ENCODE data around the gene GAS2L1.

The GAS2L1 gene

GRCh38 chr22:29328566-29329500, 22.4 kb downstream of the GAS2L1 start:
- DNase-seq = no peak

DNA sequence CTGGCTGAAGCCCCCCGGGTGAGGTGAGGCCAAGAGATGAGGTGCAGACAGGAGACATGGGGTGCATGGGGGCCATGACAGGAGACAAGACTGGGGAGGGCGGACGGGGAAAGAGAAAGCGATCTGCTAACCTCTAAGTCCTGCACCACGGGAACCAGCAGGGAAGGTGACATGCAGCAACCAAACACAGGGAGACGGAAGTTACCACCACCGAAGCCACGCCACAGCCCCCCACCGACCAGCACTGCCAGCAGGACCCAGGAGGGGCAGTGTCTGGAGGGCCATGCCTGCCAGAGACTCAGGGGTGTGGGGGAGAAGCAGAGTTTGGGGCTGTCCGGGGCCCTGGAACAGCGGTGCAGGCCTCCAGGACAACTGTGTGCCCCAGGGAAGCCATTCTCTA, 23.1 kb downstream of the GAS2L1 start:
- DNase-seq = no peak

GRCh38 chr22:29330291-29330690, 23.8 kb downstream of the GAS2L1 start:
- no peak for DNase-seq

DNA sequence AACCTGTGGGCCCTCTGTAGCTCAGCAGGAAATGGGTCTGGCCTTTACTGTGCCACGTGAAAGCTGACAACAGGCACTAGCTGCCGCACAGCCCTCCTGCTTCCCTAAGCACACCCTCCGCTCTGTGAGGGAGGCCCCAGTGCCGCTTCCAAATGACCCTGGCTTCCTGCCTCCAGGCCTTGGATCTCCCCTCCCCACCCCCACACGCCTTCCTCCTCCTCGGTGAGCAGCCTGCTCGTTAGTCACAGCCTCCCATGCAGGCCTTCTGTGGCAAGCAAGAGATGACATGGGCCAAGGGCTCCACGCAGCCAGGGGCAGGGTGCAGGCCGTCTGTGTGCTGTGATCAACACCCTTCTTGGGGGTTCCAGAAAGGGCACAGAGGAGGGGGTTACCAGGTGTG, 24.3 kb downstream of the GAS2L1 start:
- DNase-seq = peak; percentile 26

DNA sequence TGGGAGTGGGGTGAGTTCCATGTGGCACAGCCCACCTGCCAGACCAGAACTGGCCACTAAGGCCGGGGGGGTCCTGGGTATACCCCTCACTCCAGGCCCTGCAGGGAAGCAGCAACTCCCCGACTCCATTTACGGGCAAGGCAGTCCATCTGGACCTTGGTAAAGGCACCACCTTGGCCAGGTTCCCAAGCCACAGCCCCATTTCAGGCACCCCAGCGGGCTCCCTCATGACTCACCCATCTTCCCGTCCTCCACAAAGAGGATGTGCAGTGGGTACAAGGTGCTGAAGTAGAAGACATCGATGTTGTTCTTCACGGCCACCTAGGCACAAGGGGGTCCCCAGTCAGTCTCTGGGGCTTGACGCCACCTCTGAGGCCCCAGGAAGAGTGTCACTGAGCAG, 24.8 kb downstream of the GAS2L1 start:
- no peak for DNase-seq

- DNase-seq = no peak
Measured at GRCh38 chr22:29331658-29332300, 25.3 kb downstream of the GAS2L1 start.

GRCh38 chr22:29332886-29333496, 26.5 kb downstream of the GAS2L1 start:
- no peak for DNase-seq

DNA sequence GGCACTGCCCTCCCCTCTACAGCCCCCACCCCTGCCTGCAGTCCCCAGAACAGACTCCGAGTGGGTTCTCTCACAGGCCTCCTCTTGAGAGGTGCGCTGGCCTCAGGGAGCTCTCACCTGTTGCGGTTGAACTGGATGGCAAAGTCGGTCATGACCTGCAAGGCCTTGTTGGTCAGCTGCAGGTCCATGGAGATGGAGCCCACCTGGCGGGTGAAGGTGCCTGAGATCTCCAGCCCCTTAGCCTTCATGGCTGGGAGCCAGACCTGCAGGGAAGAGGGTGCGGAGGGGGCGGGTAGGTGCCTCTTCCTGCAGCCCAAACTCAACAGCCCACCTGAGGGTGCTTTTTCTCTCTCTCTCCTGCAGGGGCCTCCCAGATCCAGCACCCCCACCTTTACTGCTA, 27.7 kb downstream of the GAS2L1 start:
- DNase-seq = no peak

DNA sequence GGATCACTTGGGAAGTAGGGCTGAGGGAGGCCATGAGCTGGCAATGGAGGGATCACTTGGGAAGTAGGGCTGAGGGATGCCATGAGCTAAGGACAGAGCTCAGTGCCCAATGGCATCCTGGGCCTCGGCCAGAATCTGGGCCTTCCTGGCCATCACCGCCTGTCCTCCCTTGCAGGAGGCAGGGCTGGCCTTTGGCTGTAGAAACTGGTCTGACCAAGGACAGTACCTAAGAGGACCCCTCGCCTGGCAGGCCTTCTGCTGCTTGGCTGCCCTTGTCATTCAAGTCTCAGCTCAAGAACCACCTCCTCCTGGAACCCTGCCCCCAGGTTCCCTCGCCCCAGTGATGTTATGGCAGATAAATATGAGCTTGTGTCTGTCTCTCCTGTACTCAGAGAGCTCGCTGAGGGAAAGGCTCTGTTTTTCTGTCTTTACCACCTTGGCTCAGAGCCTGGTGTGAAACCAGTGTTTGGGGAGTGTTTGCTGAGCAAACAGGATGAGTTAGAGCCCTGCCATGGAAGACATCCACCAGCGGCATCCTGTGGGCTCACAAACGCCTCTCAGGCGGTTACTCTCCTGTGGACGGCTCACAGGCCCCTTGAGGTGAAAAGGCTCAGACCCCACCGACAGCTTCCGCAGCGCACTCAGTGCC, 28.4 kb downstream of the GAS2L1 start:
- no peak for DNase-seq

GRCh38 chr22:29335656-29336055, 29.2 kb downstream of the GAS2L1 start:
- DNase-seq = no peak

DNA sequence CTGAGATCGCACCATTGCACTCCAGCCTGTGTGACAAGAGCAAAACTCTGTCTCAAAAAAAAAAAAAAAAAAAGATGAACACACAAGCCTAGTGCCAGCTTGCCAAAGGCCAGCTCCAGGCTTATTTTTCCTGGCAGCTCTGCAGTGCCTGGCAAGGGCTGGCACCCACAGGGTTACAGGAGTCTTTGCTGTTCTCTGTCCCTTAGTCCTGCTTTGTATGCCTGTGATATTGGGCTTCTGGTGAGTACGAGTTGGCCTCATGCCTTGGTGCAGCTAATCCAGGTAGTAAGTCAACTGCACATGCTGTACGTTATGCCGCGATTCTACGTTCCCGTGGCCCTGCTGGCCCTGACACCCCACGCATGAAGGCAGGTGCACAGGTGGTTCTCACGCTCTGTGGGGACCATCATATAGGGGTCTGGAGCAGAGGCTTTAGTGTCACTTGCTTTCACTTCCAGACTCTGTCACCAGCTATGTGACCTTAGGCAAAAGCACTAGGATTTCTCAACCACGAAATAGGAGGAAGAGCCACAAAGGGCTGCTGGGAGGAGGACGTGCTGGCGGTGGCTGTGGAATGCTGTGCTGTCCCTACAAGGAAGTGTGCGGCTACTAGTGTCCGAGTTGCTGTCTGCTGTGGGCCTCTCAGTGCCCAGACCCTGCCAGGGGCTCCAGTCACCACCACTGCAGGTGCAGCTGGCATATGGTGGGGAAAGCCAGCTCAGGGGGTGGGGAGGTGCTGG, 30.5 kb downstream of the GAS2L1 start:
- no peak for DNase-seq

DNA sequence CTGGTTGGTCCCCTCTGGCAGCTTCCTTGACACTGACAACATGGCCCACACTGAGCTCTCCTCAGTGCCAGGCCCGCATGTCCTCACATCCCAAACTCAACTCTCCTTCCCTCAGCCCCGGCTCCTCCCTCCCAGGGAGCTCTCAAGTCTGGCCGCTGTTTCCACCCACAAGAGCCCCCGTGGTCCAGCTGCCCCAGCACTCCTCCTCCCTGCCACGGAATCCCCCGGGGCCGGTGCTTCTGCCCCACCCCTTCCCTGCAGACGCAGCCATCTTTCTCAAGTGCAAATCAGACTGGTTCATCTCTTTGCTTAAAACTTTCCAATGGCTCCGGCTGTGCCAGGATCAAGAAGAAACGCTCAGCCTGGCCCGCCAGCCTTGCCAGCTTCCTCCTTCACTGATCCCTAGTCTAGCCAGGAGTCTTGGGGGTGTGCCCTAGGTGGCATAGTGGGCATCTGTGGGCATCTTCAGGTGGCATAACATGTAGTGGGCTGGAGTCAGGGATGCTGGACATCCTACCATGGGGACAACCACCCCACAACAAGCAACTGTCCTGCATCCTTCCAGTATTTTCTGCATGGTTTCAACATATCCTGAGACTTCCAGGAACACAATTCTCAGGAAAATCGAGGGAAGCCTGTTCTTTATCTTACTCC, 31.3 kb downstream of the GAS2L1 start:
- no peak for DNase-seq

DNA sequence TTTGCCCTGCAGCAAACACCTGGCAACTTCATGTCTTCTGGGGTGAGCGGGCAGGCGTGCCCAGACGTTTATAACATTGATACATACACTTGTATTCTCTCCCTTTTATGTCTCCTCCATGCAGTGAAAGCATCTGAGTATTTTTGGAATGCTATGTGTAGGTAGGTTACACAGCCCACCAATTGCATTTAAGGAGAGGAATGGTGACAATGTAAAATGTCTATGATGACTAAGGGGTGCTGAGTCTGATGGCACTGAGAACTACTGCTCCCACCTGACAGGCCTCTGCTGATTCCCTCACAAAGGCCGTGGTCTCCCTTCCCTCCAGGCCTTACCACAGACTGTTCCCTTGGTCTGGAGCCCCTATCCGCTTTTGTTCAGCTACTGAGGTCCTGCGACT, 31.9 kb downstream of the GAS2L1 start:
- no peak for DNase-seq

- no peak for DNase-seq
Measured at GRCh38 chr22:29339381-29340235, 33.2 kb downstream of the GAS2L1 start.

GRCh38 chr22:29340566-29340965, 34.1 kb downstream of the GAS2L1 start:
- DNase-seq = no peak

DNA sequence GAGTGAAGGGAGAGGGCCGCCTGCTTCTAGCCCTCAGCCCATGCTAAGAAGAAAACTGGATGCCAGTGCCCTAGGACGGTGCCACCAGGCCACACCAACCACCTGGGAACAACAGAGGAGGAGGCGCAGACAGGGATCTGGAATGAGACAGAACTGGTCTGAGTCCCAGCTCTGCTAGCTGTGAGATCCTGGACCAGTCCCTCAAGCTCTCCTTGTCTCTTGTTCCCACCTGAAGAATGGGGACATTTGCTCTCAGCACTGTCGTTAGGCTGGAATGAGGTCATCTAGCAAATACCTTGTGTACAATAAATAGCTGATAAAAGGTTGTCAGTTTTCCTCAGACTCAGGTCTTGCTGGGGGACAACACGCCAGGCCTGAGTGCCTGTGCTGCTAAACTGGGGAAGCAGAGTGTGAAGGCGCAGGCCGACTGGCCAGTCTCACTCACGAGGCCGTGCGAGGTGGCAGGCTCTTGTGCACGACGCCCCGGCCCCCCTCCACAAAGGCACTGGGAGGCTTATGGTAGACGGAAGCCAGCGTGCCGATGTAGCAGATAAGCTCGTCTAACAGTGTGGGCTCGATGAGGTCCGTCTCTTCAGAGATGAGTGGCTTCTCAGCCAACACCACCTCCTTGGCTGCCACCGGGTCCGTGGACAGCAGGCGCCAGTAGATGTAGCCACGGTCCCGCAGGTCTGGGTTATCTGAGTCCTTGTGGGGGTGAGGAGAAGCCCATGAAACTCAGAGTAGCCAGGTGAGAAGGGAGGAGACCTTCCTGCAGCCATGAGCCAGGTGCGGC, 34.8 kb downstream of the GAS2L1 start:
- DNase-seq = no peak

DNA sequence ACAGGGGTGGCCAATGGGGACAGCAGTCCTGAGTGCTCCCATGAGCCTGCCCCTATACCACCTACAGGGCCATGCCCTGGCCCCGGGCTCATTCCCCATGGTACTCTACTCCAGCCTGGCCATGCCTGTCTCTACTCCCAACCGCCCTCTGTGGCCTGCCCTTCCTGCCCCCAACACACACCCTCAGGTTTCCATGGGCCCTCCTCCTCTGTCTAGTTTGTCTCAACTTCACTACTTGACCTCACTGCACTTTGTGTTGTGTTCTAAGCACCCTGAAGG, 35.3 kb downstream of the GAS2L1 start:
- DNase-seq = no peak

DNA sequence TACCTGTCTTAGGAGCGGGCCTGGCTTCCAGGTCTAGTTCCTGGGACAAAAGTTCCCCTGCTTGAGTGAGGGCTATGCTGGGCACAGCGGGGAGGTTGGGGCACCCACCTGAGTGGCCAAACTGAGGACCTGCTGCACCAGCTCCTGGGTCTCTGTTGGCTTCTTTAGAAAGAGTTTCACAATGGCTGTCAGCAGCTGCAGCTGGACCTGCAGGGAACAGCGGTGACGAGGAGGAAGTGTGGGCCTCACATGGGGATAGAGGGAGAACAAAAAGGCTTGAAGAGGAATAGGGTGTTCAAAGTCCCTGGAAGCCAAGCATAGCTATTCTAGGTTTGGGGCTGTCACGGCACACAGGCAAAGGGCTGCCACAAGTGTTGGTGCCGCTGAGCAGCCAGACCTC, 35.7 kb downstream of the GAS2L1 start:
- DNase-seq = no peak

GRCh38 chr22:29342577-29343312, 36.3 kb downstream of the GAS2L1 start:
- no peak for DNase-seq
